WERI-Rb-1 (cell line): ENCODE results near the gene MBLAC1.

Experiments used
- DNase-seq: peaks from one replicate; pipeline ENCODE4 v3.0.0-alpha.2; 2020
- H3K27ac ChIP-seq: fragments of 250-450 bp; sonication (Bioruptor Pico); 2 replicates; pipeline ENCODE4 v1.5.1; 2020; ENCODE audit warnings: mild to moderate bottlenecking, moderate library complexity
- H3K27me3 ChIP-seq: fragments of 250-450 bp; sonication (Bioruptor Pico); 2 replicates; pipeline ENCODE4 v1.5.1; 2021; ENCODE audit warnings: mild to moderate bottlenecking, low read depth, moderate library complexity; ENCODE audit not compliant: insufficient read depth, severe bottlenecking
- H3K36me3 ChIP-seq: fragments of 250-450 bp; sonication (Bioruptor Pico); 2 replicates; pipeline ENCODE4 v1.5.1; 2020; ENCODE audit warnings: mild to moderate bottlenecking, moderate library complexity
- H3K4me3 ChIP-seq: 2 replicates; pipeline ENCODE4 v1.5.1; 2011; ENCODE audit warnings: low read depth, mild to moderate bottlenecking, control low read depth, low read length
- H3K9me3 ChIP-seq: fragments of 250-450 bp; sonication (Bioruptor Pico); 2 replicates; pipeline ENCODE4 v1.5.1; 2021; ENCODE audit warnings: mild to moderate bottlenecking, moderate library complexity; ENCODE audit not compliant: severe bottlenecking
- CTCF ChIP-seq: IDR thresholded peaks from 2 replicates; pipeline ENCODE4 v1.5.1; 2011; ENCODE audit warnings: low read depth, mild to moderate bottlenecking, control low read depth, inconsistent platforms, low read length

The MBLAC1 gene

GRCh38 chr7:100101016-100101862, 25.5 kb upstream of the MBLAC1 start, which contains the start of the genes AP4M1 and MCM7:
Gene AP4M1, plus strand, starts transcription at chr7:100101643. Its CDS starts 72 bp downstream, at chr7:100101715.
Gene MCM7, minus strand, starts transcription at chr7:100101397. Its CDS starts 103 bp downstream, at chr7:100101294.
- no peak for TF ChIP-seq CTCF
- peak within 1 kb of the TSS; percentile 99 for H3K4me3 ChIP-seq
- H3K36me3 ChIP-seq: peaks cover 84% of the 10 kb centered on the region
- H3K9me3 ChIP-seq: no peaks in the 10 kb centered on the region
- no peaks in the 10 kb centered on the region for H3K27me3 ChIP-seq
- H3K27ac ChIP-seq: peak within 1 kb of the TSS; percentile 100
- peak; percentile 99 for DNase-seq

DNA sequence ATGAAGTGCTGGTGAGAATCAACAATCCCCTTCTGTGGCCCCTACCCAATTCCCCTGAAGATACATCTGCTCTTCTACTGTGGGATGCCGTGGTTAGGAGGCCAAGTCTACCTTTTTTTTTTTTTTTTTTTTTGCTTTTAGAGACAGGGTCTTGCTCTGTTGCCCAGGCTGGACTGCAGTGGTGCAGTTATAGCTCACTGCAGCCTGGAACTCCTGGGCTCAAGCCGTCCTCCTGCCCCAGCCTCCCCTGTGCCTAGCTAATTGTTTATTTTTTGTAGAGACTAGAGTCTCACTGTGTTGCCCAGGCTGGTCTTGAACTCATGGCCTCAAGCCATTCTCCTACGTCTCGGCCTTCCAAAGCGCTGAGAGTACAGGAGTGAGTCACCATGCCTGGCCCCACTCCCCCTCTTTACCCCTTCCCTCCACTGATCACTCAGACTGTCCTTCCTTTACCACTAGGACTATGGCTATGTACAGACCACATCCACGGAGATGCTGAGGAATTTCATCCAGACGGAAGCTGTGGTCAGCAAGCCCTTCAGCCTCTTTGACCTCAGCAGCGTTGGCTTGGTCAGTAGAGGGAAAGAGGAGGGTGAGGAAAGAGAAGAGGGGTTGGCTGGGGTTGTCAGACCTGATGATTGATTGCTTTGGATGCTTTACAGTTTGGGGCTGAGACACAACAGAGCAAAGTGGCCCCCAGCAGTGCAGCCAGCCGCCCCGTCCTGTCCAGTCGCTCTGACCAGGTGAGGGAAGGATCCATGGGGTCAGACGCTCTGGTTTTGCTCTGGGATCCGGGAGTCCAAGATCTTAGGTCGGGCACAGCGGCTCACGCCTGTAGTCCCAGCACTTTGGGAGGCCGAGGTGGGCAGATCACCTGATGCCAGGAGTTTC, 23.6 kb upstream of the MBLAC1 start:
- no peaks in the 10 kb centered on the region for H3K27me3 ChIP-seq
- no peaks in the 10 kb centered on the region for H3K9me3 ChIP-seq
- peaks cover 82% of the 10 kb centered on the region for H3K36me3 ChIP-seq
- no peak for DNase-seq
- peak overlapping the region; percentile 100 for H3K27ac ChIP-seq
- peak overlapping the region; percentile 99 for H3K4me3 ChIP-seq
- no peak for TF ChIP-seq CTCF

DNA sequence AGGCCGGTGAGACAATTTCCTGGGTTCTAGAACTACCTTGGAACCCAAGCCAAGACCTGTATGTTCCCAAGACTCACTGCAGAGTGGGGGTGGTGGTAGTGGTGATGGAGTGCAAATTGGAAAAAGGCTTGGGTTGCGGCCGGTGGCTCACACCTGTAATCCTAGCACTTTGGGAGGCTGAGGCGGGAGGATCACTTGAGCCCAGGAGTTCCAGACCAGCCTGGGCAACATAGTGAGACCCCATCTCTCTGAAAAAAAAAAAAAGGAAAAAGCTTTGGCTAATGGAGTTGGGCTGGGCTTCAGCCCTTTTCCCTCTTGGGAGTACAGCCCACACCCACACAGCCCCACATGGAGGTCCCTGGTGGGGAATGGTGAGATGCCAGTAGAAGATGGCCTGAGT, 21.2 kb upstream of the MBLAC1 start:
- Histone ChIP-seq H3K9me3 (no peaks in the 10 kb centered on the region), H3K4me3 (no peak overlapping the region), H3K27ac (no peak overlapping the region), H3K27me3 (no peaks in the 10 kb centered on the region), H3K36me3 (peaks cover 82% of the 10 kb centered on the region)
- TF ChIP-seq CTCF: no peak
- DNase-seq: no peak

DNA sequence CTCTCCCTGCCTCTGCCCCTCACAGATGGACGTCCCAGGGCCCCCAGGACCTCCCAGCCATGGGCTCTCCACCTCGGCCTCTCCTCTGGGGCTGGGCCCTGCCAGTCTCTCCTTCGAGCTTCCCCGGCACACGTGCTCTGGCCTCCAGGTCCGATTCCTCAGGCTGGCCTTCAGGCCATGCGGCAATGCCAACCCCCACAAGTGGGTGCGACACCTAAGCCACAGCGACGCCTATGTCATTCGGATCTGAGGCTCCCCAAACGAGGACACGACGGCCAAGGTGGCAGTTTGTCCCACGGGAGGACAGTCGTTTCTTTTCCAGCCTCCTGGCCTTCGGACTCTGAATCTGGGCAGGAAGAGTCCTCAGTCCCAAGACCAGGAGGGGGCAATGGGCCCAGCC, 20.1 kb upstream of the MBLAC1 start:
- DNase-seq: no peak
- H3K9me3 ChIP-seq: no peaks in the 10 kb centered on the region
- H3K27ac ChIP-seq: no peak overlapping the region
- no peaks in the 10 kb centered on the region for H3K27me3 ChIP-seq
- peaks cover 86% of the 10 kb centered on the region for H3K36me3 ChIP-seq
- no peak for TF ChIP-seq CTCF
- H3K4me3 ChIP-seq: no peak overlapping the region

DNA sequence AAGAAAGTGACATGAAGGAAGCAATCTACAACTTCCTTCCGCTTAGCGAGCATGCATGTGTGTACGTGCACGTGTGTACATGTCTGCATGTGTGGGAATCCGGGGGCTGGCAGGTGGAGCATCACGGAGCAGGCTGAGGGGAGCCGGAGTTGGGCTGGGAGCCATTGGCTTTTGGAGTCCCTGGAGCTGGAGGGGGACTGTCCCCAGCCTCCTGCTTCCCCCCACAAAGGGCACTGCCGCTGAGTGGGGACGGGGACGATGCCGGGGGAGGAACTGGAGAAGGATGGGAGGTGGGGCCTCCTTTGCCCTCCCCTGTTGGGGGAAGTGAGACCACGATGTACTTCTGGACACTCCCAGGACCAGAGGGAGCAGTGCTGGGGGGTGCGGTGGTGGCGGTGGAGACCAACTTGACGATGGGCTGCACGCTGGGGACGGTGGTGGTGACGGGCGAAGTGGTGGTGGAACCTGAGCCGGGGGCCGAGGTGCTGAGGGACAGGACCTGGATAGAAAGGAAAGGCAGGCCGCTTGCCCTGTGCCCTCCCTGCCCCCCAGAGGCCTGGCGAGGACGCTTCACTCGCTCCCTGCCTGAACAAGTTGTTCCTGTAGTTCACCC, 19.5 kb upstream of the MBLAC1 start:
- no peak for TF ChIP-seq CTCF
- no peaks in the 10 kb centered on the region for H3K9me3 ChIP-seq
- no peaks in the 10 kb centered on the region for H3K27me3 ChIP-seq
- no peak overlapping the region for H3K27ac ChIP-seq
- peaks cover 91% of the 10 kb centered on the region for H3K36me3 ChIP-seq
- no peak for DNase-seq
- H3K4me3 ChIP-seq: no peak overlapping the region
